Inferior parietal cortex (tissue), 1 donor: ENCODE measurements around the gene ZMAT5.
"Not testable (repeated sequence)": the region's sequence is repeated elsewhere in the genome, so short reads cannot be mapped to it uniquely, and the experiment has no call there.

Experiments used
- DNase-seq: peaks from one replicate; pipeline ENCODE4 v3.0.0-alpha.2; 2016; ENCODE audit errors: extremely low spot score

The ZMAT5 gene

DNA sequence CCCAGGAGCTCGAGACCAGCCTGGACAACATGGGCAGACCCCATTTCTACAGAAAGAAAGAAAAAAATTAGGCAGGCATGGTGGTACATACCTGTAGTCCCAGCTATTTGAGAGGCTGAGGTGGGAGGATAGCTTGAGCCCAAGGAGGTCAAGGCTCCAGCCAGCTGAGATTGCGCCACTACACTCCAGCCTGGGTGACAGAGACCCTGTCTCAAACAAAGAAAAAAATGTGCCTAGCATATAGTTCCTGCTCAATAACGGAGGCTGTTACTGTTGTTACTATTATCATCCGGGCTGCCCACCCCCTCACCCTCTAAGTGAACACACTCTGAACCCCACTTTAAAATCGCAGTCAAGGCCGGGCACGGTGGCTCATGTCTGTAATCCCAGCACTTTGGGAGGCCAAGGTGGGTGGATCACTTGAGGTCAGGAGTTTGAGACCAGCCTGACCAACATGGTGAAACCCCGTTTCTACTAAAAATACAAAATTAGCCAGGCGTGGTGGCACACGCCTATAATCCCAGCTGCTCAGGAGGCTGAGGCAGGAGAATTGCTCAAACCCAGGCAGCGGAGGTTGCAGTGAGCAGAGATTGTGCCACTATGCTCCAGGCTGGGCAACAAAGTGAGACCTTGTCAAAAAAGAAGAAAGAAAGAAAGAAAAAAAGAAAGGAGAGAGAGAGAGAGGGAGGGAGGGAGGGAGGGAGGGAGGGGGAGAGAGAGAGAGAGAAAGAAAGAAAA, 12.0 kb downstream of the ZMAT5 start:
- DNase-seq = not testable (repeated sequence)

DNA sequence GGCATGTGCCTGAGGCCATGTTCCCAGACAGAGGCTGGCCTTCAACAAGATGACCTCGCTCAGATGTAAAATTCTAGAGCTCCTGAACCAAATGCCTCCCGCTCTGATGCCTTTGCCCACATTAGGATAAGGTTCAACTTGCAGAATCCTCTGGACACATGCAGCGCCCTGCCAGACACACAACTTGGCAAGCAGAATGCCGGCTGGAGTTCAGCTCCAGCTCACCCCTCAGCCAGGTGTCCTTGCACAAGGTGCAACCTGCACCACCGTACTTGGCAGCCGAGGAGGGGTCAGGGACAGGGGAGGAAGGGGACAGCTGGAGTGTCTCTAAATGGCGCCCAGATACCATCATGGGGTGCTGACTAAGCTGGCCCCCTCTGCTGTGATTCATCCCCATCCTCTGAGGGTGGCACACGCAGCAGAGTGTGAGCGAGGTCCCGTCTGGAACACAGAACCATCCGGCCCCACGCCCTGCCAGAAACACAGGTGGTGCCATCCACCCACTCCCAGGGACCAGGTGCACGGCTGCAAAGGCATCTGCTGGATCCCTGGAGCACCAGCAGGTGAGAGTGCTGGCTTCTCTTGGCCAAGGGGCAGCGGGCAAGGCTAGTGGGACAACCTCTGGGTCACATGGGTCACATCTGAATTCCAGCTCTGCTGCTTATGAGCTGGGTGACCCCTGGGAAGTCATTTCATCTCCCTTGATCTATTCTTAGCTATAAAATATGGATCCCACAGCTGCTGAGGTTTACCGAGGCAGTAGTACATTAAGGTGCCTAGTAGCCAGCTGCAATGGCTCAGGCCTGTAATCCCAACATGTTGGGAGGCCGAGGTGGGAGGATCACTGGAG, 12.8 kb downstream of the ZMAT5 start:
- no peak for DNase-seq

DNA sequence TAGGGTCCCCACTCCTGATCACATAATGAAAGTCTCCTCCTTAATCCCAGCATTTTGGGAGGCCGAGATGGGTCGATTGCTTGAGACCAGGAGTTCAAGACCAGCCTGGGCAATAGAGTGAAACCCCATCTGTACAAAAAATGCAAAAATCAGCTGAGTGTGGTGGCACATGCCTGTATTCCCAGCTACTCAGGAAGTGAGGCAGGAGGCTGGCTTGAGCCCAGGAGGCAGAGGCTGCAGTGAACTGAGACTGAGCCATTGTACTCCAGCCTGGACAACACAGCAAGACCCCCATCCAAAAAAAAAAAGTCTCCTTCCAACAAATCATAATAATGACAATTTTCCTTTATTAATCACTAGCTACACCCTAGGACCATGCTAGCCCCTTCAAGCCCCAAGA, 15.1 kb downstream of the ZMAT5 start:
- DNase-seq = no peak

DNA sequence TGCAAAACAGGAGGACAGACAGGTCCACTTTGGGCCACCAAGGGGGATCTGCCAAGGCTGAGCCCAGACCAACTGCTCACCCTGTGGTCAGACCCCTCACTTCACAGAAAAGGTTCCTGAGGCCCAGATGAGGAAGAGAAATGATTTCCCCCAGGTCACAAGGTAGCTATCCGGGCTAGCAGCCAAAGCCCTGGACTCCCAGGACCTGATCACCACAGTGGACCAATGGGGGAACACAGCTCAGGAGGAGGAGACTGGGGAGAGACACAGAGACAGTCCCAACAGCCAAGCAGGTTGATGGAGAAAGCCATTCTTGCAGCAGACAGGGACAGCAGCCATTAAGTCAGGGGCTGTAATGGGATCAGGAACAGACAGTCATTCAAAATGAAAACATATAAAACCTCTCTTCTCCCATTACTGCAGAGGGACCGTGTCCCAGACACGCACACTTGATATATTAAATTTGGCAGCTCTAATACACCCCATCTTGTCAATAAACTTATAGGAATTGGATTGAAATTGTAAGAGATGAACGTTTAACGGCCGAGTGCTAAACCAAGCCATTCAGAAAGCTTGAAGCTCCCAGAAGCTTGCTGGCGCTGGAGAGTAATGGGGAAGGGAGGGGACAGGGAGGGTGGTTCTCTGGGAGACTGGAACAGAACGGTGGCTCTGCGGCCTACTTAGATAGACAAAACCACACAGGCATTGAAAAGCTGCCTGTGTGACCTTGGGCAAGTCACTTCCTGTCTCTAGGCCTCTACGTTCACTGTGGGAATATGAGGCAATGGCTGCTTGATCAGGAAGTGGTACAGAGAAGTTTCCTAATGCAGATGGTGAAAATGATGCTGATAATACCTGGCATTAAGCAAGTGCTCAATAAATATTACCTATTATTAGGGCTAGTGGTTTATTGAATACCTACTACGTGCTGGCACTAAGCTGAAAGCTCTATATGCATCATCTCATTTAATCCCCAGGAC, 16.0 kb downstream of the ZMAT5 start:
- no peak for DNase-seq

DNA sequence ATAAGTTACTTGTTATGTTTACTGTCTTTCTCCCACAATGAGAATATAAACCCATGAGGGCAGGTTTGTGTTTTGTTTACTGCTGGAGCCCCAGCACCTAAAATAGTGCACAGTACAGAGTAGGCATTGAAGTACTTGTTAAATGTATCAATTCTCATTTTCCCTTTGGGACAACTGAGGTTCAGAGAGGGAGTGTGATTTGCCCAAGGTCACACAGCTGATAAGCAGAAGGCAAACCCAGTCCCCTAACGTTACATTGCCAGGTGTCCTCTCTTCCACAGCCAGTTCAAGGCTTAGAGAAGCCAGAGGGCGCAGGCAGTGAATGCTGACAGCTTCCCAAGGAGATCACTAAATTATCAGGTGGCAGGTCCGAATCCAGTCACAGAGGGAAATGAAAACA, 16.8 kb downstream of the ZMAT5 start:
- no peak for DNase-seq

DNA sequence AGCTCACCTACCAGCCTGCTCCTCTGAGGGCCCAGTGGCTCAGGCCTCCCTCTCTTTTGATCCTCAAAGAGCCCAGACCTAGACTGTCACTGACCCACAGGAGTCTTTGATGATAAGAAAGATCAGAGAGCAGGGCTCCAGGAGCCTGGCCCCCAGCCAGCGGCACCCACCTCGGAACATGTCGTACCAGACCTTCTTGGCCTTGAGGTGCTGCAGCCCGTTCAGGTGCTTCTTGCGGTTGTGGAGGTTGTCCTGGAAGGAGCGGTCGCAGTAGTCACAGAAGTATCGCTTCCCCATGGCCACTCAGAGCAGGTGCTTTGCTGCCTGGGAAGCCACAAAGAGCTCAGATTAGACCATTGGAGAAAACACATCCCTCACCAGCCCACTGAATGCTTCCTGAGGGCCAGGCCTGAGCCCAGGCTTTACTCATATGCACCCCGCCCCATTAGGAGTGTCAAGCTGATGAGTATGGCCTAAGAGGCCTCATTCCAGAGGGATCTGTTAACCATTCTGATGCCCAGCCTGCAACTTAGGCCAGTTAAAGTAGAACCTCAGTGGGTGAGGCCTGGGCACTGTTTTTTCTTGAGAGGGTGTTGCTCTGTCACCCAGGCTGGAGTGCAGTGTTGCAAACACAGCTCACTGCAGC, 18.4 kb downstream of the ZMAT5 start:
- DNase-seq = no peak

DNA sequence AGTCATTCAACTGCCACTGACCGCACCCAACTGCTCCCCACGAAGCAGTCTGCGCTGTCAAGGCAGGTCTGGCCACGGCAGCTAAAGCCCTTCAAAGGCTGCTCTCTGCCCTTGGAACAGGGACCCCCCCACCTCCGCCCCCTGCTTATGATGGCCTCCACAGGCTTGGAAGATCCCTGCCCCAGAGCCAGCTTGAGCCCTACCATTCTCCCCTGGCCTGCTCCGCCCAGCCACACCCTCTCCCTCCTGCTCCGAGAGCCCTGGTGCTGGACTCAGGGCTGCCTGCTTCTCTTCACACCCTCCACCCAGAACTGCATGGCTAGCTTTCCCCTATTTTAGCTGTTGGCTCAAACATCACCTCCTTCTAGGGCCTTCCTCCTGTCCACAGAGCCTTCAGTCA, 19.0 kb downstream of the ZMAT5 start:
- DNase-seq = no peak

DNA sequence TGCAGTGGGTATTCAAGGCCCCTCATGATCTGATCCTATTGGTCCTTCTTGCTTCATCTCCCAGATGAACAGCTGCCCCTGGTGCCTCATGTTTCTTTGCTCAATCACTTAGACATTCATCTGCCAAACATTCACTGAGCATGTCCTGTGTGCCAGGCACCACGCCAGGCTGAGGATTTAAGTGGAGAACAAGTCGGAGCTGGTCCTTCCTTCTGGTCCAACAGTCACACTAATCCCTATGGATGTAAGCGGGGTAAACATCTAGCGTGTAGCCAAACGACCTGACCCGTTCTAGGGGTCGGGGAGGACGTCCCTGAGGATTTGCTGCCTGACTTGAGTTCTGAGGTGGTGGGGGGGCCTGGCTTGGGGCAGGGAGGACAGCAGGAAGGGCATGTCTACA, 21.9 kb downstream of the ZMAT5 start:
- DNase-seq = no peak

DNA sequence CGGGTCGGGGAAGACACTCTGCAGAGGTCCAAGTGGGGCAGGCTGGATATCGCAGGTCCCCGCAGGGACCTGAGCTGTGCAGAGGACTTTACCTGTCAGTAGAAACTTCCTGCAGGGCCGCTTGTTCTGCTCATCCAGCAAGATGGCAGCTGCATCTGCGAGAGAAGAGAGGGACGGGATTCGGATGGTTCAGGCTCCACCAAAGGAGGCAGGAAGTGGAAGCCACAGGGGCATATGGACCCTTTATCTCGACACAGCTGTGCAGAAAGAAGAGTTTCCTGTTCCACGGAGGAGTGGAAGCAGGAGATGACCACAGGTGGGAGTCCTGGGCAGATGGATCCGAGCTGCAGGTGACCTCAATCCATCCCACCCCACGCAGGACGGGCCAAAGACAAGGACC, 24.5 kb downstream of the ZMAT5 start:
- DNase-seq = no peak

DNA sequence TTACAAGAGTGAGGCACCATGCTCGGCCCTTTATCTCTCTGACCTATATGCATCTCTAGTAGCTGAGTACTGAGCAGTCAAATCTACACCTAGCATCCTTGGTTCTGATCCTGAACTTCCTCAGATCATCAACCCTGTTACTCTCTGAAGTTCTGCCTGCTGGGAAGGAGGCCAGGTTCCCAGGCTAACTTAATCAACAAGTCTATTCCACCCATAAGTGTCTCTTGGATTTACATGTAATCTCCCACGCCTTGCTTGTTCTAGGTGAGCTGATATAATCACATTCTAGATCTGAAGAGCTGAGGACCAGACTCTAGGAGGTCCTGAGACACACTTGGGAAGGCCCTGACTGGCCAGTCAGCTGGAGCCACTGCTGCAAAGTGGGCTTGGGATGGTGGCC, 24.9 kb downstream of the ZMAT5 start:
- no peak for DNase-seq

DNA sequence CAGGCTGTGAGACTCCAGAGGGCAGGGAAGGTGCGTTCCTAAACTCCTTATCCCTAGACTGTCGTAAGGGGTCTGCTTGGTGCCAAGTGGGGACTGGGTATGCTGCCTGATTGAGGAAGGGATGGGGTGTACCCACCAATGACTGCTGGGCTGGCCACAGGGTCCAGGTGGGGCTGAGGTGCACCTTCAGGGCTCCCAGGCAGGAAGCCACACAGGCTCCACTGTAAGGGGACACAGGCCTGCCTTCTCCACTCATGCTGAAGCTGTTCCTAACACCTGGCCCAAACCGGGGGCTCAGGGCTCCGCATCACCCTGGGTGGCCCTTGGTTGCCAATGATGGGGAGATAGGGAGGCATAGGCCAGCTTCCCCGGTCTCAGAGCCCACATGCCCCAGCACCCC, 26.6 kb downstream of the ZMAT5 start:
- DNase-seq = no peak

DNA sequence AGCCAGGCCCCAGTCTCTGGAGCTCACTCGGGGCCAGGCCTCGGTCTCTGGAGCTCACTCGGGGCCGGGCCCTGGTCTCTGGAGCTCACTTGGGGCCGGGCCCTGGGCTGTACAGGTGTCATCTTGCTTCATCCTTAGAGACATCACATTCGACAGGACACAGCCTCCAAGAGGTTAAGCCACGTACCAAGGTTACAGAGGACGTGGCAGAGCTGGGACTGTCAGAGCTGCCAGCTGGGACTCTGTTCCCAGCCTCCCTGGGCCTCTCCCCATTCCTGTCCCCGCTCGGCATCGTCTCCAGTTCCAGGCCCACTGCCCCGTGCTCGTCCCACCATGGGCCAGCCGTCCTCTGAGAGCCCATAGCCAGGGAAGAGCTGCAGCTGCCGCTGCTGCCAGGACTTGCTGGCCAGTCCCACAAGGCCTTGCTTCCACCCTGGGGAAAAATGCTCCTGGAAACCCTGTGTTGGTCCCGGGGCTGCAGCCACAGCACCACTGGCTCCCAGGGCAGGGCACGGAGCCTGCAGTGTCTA, 27.4 kb downstream of the ZMAT5 start:
- no peak for DNase-seq

DNA sequence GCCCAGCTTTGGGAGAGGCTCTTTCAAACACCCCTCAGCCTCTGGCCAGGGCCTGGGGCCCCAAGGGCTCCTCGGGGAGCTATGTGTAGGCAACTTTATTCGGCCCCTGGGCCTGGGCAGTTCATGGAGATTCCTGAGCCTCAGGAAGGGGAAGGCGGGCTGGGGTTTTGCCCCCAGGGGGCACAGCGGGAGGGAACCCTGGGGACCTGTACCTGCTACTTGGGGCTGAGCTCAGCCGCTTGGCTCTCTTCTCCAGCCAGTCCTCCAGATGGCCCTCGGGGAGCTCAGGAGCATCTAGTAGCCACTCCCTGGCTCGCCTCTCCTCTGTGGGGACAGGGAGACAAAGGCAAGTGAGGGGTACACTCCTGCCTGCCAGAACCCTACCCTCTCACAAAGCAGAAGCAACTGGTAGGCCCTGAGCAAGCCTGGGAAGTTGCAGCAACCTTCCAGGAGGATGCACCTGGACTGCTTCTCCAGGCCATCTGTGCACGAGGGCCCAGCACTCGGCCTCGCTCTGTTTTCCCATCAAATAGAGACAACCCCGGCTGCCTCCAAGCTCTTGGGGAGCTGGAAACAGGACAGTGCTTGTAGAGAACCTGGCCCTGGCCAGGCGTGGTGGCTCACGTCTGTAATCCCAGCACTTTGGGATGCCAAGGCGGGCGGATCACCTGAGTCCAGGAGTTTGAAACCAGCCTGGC, 28.5 kb downstream of the ZMAT5 start:
- no peak for DNase-seq

DNA sequence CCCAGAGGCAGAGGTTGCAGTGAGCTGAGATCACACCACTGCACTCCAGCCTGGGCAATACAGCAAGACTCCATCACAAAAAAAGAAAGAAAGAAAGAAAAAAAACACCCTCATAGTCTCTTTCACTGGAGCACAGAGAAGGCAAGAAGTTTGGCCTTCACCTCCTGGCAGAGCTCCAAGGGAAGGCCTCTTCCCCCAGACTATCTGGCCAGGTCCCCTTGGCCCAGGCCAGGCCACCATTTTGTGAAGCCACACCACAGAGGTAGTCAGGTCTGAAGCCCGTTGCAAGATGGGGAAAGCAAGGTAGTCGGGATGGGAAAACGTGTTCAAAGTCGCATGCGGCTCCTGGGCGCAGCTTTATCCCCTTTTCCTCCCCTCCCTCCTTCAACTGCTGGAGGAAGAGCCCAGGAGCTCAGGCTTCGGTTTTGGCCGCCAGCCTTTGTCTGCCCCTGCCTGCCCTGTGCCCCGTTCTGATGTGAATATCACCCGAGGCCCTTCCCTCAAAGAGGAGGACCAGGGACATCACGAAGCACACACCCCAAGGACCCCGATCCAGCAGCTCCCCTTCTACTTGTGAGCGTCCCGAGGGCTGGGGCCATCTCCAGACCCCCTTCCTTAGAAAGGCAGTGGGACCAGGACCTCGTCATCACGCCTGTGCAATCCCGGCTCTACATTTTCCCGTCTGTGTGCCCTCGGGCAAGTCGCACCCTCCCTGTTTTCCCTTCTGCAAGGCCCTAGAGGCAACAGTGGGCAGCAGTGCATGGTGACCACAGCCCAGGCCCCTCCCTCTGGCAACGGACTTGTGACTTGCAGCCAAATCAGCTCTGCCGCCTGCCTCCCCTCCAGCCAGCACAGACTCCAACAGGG, 29.3 kb downstream of the ZMAT5 start:
- no peak for DNase-seq

DNA sequence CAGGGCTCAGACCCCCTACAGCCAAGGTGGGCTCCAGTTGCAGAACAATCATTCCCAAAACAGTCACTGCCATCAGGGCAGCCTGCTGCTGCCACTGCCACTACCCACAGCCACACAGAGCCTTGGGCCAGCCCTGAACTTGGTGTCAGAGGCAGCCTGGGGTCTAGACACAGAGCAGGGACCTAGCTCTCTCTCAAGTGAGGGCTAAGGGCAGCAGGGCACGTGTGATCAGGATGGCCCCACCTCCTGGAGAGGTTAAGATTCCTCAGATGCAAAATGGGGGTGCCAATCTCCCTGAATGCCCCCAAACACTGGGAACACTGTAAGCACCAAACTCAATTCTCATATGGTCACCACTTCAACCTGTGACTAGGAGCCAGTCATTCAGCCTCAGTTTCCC, 31.4 kb downstream of the ZMAT5 start:
- no peak for DNase-seq

DNA sequence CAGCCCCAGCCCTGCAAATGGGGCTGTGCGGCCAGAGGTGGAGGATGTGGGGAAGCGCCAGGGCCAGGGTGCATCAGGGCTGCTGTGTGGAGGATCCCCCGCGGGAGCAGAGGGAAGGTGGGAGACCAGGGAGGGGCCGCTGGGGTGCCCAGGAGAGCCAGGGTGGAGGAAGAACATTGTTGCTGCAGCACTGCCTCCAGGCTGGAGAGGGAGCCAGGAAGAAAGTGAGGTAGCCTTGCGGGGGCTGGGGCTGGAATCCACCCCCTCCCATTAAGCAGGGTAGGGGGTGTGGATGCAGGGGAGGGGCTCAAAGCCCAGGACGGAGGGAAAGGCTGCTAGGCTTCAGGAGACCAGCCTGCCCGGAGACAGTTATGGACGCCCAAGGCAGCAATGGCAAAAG, 32.0 kb downstream of the ZMAT5 start:
- DNase-seq = no peak

DNA sequence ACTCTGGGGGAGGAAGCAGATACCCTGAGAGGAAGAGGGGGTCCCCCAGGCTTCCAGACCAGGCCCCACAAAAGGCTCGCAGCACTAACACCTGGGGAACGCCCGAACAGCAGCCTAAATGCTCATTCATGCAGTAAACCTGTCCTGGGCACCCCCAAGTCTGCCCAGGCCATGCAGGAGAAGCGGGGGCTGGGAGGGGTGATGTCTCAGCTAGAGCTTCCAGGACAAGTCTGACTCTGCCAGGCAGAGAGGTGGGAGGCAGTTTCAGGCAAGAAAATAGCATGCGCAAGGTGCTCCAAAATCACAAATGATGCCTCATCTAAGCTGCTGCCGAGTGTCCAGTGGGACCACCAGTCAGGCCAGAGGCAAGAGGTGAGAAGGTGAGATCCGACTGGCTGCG, 32.4 kb downstream of the ZMAT5 start:
- DNase-seq = no peak

DNA sequence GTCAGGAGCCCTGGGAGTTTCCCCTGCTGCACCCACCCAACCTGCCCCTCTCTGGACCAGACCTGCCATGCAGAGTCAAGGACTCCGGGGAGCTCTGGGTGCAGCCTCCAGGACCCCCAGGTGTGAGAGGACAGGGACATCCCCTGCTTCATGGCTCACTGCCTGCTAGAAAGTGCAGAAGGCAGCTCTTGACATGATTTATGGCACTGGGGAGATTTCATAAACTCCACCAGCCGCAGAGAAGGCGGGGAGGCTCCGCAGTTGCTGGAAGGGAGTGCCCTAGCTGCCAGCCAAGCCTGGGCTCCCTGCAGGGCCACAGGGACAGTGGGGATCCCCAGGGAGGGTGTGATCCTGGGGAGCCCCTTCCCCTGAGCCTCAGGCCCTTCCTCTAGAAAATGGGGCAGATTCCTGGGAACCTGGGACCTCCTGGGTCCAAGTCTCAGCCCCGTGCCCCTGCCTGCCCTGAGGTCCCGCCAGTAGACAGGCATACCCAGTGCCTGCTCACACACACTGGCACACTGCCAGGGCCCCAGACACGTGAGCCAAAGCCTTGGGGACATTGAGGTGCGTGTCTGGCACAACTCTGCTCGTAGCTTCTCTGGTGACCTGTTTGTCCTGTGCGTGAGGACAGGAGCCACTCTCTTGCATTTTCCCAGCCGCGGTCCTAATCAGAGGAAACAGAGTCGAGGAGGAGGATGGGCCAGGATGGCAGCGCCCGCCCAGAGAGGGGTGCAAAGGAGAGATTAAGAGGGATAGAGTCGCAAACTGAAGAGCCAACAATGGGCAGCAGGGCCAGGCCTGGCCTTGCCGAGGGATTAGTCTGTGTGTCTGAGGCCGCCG, 33.2 kb downstream of the ZMAT5 start:
- no peak for DNase-seq

DNA sequence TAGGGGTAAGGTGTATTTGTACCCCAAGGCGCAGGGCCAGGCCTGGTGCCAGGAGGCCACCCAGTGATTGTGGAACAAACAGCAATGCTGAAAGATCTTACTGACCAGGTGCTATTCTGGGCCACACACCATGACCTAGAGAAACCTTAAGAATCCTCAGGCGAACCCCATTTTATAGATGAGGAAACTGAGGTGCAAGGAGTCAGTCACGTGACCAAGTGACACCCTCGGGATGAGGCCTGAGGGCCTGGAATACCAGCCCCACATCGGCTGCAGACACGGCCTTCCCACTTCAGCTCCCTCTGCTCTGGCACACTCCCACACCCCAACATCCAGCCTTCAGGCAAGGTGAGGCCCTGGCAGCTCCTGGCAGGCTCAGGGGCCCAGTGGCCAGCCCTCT, 33.9 kb downstream of the ZMAT5 start:
- no peak for DNase-seq
